ENCODE data around the gene CD40. TPM values are rescaled to one million over a fixed set of nuclear protein-coding genes. Genes with fewer than 3 reads are reported as not detected.
A peak's percentile ranks its signal among the peaks of the same experiment; 100 is the strongest.
"Not testable (repeated sequence)": the region's sequence is repeated elsewhere in the genome, so short reads cannot be mapped to it uniquely, and the experiment has no call there.

Gene CD40
- total RNA-seq, 3 donors from 2014 or later = 11.7 to 21.6 (median 17.0) TPM

GRCh38 chr20:46088409-46089166, 29.5 kb upstream of the CD40 start:
- peak overlapping the region; percentile 70 to 75 (median 72) for H3K4me3 ChIP-seq
- peak overlapping the region; percentile 99 for H3K27ac ChIP-seq
- H3K9me3 ChIP-seq = no peaks in the 10 kb centered on the region
- TF ChIP-seq CTCF (IDR thresholded peaks at IDR 0.05) = no peak
- TF ChIP-seq POLR2AphosphoS5 (IDR thresholded peaks at IDR 0.05) = no peak
- no peak for TF ChIP-seq POLR2A (IDR thresholded peaks at IDR 0.05)
- intact Hi-C loops (cut with DNase I; ENCODE audit: low total_unique reads) = no loop called here
- H3K4me1 ChIP-seq = peaks cover 0 to 15% of the 10 kb centered on the region in 2 donors
- no peaks in the 10 kb centered on the region for H3K27me3 ChIP-seq
- DNase-seq (ENCODE audit: low spot score in 2 of 2) = no peak
- H3K36me3 ChIP-seq = no peaks in the 10 kb centered on the region

GRCh38 chr20:46089167-46089416, 29.0 kb upstream of the CD40 start:
- Histone ChIP-seq H3K9me3 (no peaks in the 10 kb centered on the region), H3K36me3 (no peaks in the 10 kb centered on the region), H3K27ac (peak overlapping the region; percentile 99), H3K4me3 (peak overlapping the region; percentile 70 to 75 (median 72)), H3K27me3 (no peaks in the 10 kb centered on the region), H3K4me1 (peaks cover 0 to 13% of the 10 kb centered on the region in 2 donors)
- peak in 1 of 2 donors; percentile 26 for DNase-seq (ENCODE audit: low spot score in 2 of 2)
- intact Hi-C loops (cut with DNase I; ENCODE audit: low total_unique reads) = no loop called here
- TF ChIP-seq POLR2A (IDR thresholded peaks at IDR 0.05) (no peak), CTCF (IDR thresholded peaks at IDR 0.05) (no peak), POLR2AphosphoS5 (IDR thresholded peaks at IDR 0.05) (peak in 1 of 3 donors; percentile 7)

- TF ChIP-seq POLR2AphosphoS5 (IDR thresholded peaks at IDR 0.05) (peak; percentile 97 to 99 (median 99)), POLR2A (IDR thresholded peaks at IDR 0.05) (peak; percentile 61), CTCF (IDR thresholded peaks at IDR 0.05) (peak in 1 of 3 donors; percentile 32)
- peak; percentile 93 to 95 for DNase-seq (ENCODE audit: low spot score in 2 of 2)
- no peaks in the 10 kb centered on the region for H3K9me3 ChIP-seq
- H3K4me3 ChIP-seq = peak within 1 kb of the TSS; percentile 70 to 75 (median 72)
- peak within 1 kb of the TSS; percentile 99 for H3K27ac ChIP-seq
- peaks cover 0 to 9% of the 10 kb centered on the region in 2 donors for H3K4me1 ChIP-seq
- H3K36me3 ChIP-seq = no peaks in the 10 kb centered on the region
- no peaks in the 10 kb centered on the region for H3K27me3 ChIP-seq
- intact Hi-C loops (cut with DNase I; ENCODE audit: low total_unique reads) = no loop called here
Observed at GRCh38 chr20:46089417-46090388, 28.4 kb upstream of the CD40 start, which contains the start of gene NCOA5. NCOA5 (minus strand) TSS chr20:46089962; CDS start chr20:46079424, 10,538 bp downstream.

- H3K36me3 ChIP-seq; H3K27ac ChIP-seq; H3K9me3 ChIP-seq; H3K27me3 ChIP-seq; DNase-seq (ENCODE audit: low spot score in 2 of 2); H3K4me1 ChIP-seq; intact Hi-C loops (cut with DNase I; ENCODE audit: low total_unique reads); H3K4me3 ChIP-seq: not testable (repeated sequence)
Observed at GRCh38 chr20:46091622-46092535, 26.2 kb upstream of the CD40 start.

GRCh38 chr20:46093531-46093930, 24.6 kb upstream of the CD40 start:
- no peak for DNase-seq (ENCODE audit: low spot score in 2 of 2)
- Histone ChIP-seq H3K9me3 (no peaks in the 10 kb centered on the region), H3K4me1 (no peaks in the 10 kb centered on the region), H3K4me3 (no peak overlapping the region), H3K36me3 (no peaks in the 10 kb centered on the region), H3K27ac (no peak overlapping the region), H3K27me3 (no peaks in the 10 kb centered on the region)
- intact Hi-C loops (cut with DNase I; ENCODE audit: low total_unique reads) = no loop called here
- TF ChIP-seq POLR2AphosphoS5 (IDR thresholded peaks at IDR 0.05) (no peak), CTCF (IDR thresholded peaks at IDR 0.05) (no peak), POLR2A (IDR thresholded peaks at IDR 0.05) (no peak)

Measured in breast epithelium (tissue), 4 donors.